Measurements from ENCODE around the gene SLC30A2. TPM values are rescaled to one million over a fixed set of nuclear protein-coding genes. Genes with fewer than 3 reads are reported as not detected.

SLC30A2 gene
- total RNA-seq, 1 donor from 2014 or later, result not detected

DNA sequence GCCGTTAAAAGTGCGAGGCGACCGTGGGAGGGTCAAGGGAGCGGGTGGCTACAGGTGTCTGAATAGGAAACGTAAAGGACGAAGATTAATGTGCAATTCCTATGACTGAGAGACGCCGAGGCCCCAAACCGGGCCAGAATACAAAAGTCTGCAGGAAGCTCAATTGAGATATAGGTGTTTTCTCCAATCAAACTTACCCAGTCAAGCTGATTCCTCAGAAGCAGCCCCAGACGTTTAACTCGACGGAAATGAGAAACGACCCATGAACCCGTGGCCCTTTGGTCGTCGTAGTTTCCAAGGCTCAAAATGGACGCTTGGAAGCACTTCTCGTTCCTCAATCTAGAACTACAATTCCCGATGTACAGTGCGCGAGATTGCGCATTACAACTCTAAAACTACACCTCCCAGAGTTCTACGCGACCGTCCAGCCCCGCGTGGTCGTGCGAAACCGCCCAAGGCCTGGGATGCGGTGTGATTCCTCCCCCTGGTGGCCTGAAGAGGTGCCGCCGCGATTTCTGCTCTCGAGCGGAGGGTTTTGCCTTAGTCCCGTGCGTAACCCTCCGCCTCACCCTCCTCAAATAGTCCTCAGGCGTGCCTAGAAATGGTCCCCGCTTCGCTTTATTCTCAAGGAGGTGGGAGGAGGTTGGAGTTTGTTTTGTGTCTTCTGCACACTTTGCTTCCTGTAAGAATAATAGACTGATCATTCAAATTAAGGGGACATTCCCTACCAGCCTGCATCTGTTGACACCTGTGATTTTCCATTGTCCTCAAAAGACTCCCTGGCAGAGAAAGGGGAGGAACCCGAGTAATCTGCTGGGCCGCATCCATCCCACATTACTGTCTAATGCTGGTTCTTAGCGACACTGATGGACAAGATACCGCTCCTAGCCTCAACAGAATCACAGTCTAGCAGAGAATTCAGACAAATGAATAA is 47.8 kb downstream of the SLC30A2 start, which contains the start of gene PAFAH2:
Gene PAFAH2 (minus strand): TSS at position 236 of the 934 bp plus-strand sequence. CDS start 7,247 bp downstream, outside the sequence.
- no peaks in the 10 kb centered on the region for H3K9me3 Mint-ChIP-seq (ENCODE audit: unreplicated experiment)
- DNase-seq (ENCODE audit: extremely low spot score, unreplicated experiment), result peak; percentile 98
- peaks cover 2% of the 10 kb centered on the region for H3K36me3 Mint-ChIP-seq (ENCODE audit: unreplicated experiment)
- TF ChIP-seq, protein P1, sequence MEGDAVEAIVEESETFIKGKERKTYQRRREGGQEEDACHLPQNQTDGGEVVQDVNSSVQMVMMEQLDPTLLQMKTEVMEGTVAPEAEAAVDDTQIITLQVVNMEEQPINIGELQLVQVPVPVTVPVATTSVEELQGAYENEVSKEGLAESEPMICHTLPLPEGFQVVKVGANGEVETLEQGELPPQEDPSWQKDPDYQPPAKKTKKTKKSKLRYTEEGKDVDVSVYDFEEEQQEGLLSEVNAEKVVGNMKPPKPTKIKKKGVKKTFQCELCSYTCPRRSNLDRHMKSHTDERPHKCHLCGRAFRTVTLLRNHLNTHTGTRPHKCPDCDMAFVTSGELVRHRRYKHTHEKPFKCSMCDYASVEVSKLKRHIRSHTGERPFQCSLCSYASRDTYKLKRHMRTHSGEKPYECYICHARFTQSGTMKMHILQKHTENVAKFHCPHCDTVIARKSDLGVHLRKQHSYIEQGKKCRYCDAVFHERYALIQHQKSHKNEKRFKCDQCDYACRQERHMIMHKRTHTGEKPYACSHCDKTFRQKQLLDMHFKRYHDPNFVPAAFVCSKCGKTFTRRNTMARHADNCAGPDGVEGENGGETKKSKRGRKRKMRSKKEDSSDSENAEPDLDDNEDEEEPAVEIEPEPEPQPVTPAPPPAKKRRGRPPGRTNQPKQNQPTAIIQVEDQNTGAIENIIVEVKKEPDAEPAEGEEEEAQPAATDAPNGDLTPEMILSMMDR (IDR thresholded peaks at IDR 0.05), result peak; percentile 98
- H3K27me3 Mint-ChIP-seq (ENCODE audit: unreplicated experiment), result no peaks in the 10 kb centered on the region
- H3K4me3 Mint-ChIP-seq (ENCODE audit: unreplicated experiment), result peak within 1 kb of the TSS; percentile 90
- H3K4me1 Mint-ChIP-seq (ENCODE audit: unreplicated experiment), result peaks cover 16% of the 10 kb centered on the region
- H3K27ac Mint-ChIP-seq (ENCODE audit: unreplicated experiment), result peak within 1 kb of the TSS; percentile 94

DNA sequence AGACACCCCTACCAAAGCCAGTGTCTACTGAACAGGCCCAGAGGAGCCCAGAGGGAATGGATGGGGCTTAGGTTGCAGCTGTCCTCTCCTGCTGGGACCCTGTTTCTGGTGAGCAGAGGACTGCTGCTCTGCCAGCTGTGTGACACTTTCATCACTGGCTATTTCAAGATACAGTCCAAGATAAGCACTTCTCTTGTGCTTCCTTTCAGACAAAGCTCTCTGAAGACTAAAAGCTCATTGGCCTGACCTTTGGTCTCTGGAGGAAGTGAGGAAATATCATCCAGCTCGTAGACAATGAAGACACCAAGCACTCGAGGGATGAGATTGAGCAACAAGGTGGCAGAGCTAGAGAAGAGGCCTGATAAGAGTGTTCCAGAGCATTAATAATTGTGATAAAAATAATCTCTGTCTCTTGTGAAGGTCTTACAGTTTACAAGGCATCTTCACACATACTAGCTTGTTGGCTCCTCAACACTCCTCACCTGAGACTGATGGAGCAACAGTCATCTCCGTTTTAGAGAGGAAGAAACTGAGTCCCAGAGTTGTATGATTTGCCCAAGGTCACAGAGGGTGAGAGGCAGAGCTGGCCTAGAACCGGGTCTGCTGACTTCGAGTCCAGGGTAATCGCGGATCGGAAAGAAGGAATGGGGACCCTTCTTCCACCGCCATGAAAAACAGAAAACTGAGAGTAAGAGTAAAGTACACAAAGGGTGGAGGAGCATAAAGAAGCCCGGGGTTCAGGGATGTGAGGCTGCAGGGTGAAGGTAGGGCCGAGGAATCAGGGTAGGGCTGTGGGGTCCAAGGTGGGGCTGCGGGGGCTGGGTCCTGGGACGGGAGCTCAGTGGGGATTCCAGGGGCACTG is 48.7 kb downstream of the SLC30A2 start:
- Mint-ChIP-seq H3K36me3 (ENCODE audit: unreplicated experiment) (peaks cover 2% of the 10 kb centered on the region), H3K27me3 (ENCODE audit: unreplicated experiment) (no peaks in the 10 kb centered on the region), H3K4me1 (ENCODE audit: unreplicated experiment) (peaks cover 16% of the 10 kb centered on the region), H3K27ac (ENCODE audit: unreplicated experiment) (peak overlapping the region; percentile 94), H3K9me3 (ENCODE audit: unreplicated experiment) (no peaks in the 10 kb centered on the region), H3K4me3 (ENCODE audit: unreplicated experiment) (peak overlapping the region; percentile 90)
- TF ChIP-seq, protein P1 (IDR thresholded peaks at IDR 0.05), result no peak
- no peak for DNase-seq (ENCODE audit: extremely low spot score, unreplicated experiment)

DNA sequence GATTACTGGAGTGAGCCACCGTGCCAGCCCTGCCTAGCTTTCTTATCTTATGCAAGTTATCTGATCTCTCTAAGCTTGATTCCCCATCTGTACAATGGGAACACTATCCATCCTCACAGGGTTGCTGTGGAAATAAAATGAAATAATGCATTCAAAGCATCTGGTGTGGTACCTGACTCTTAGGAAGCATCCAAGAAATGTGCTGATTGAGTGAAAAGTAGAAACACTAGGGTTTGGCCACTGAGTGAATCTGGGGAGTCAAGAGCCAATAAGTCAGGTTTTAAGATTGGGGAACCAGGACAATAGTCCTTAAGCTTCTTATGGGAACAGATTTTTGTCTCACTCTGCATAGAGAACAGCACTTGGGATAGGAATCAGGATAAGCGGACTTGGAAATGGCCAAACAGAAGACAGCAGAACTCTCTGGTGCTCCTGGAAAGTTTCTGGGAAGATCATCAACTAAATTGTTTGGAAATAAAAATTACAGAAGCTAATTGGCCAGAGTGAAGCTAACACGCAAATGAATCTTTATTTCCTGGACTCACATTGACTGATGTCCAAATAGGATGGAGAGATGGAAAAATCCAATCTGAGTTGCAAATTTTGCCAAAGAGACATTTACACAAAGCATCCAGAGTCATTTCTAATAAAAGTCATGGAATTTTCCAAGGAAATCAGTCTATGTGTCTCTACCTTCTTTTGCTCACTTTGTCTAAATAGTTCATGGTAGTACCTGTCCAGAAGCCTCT is 51.3 kb downstream of the SLC30A2 start:
- H3K4me1 Mint-ChIP-seq (ENCODE audit: unreplicated experiment), result peaks cover 16% of the 10 kb centered on the region
- DNase-seq (ENCODE audit: extremely low spot score, unreplicated experiment), result no peak
- peaks cover 2% of the 10 kb centered on the region for H3K36me3 Mint-ChIP-seq (ENCODE audit: unreplicated experiment)
- TF ChIP-seq, protein P1 (IDR thresholded peaks at IDR 0.05), result no peak
- H3K27me3 Mint-ChIP-seq (ENCODE audit: unreplicated experiment), result no peaks in the 10 kb centered on the region
- no peaks in the 10 kb centered on the region for H3K9me3 Mint-ChIP-seq (ENCODE audit: unreplicated experiment)
- no peak overlapping the region for H3K4me3 Mint-ChIP-seq (ENCODE audit: unreplicated experiment)
- no peak overlapping the region for H3K27ac Mint-ChIP-seq (ENCODE audit: unreplicated experiment)

DNA sequence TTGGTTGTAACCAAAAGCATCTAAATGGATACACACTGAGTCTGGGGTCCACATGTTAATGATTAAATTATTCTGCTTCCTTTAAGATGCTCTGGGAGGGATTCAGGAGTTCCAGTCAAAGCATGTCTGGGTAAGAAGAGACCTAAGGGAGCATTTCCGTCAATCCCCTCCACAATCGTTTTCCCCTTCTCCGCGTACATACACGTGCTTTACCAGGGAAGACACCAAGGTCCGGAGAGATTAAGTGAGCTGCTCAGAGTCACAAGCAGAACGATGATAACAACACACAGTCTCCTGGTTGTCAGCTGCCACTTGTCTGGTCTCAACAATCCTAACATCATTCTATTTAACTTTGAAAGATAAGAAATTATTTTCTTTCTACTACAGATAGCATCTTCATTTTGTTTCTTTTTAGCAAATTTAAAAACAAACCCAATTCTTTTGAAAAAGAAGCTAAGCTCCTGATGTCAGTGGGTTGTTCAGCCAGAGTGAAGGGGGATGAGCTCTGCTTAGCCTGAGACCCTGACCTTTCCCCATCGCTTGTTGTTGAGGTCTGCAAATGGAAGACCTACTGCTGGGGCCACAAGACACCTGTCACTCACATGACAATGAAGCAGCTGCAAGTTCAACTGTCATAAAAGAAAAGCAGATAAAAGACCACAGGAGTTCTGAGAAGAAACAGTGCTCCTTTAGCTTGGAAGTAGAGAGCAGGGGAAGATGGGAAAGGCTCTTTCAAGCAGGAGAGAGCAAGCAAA is 52.5 kb downstream of the SLC30A2 start:
- Mint-ChIP-seq H3K9me3 (ENCODE audit: unreplicated experiment) (no peaks in the 10 kb centered on the region), H3K27me3 (ENCODE audit: unreplicated experiment) (no peaks in the 10 kb centered on the region), H3K4me1 (ENCODE audit: unreplicated experiment) (peaks cover 12% of the 10 kb centered on the region), H3K36me3 (ENCODE audit: unreplicated experiment) (peaks cover 2% of the 10 kb centered on the region), H3K27ac (ENCODE audit: unreplicated experiment) (no peak overlapping the region), H3K4me3 (ENCODE audit: unreplicated experiment) (no peak overlapping the region)
- TF ChIP-seq, protein P1 (IDR thresholded peaks at IDR 0.05), result no peak
- no peak for DNase-seq (ENCODE audit: extremely low spot score, unreplicated experiment)

All from osteocyte (in vitro differentiated cells).